Measurements from ENCODE around the gene AIG1. TPM values are rescaled to one million over a fixed set of nuclear protein-coding genes. Genes with fewer than 3 reads are reported as not detected.

The AIG1 gene
- polyA plus RNA-seq, 1 of the 3 experiments (the other 2 are of a cell fraction), result 36.8 TPM

DNA sequence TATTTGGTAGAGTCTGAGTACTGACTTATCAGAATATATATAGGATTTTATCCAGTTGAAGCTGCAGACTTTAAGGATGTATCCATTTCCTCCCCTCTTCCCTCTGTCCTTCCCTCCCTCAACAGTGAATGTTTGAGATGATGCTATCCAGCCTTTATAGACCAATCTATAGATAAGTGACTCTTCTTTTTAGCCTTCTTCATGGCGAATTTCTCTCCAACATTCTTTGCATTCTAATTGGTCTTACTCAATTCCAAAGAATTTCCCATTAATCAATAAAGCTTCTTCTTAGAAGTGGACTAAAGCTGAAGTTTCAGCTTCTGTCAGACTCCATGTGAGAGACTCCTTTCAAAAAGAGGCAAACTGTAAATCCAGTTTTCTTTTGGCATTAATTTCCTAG, 99.3 kb downstream of the AIG1 start:
- no peaks in the 10 kb centered on the region for H3K27me3 ChIP-seq (ENCODE audit: insufficient read depth)
- TF ChIP-seq, protein P1, sequence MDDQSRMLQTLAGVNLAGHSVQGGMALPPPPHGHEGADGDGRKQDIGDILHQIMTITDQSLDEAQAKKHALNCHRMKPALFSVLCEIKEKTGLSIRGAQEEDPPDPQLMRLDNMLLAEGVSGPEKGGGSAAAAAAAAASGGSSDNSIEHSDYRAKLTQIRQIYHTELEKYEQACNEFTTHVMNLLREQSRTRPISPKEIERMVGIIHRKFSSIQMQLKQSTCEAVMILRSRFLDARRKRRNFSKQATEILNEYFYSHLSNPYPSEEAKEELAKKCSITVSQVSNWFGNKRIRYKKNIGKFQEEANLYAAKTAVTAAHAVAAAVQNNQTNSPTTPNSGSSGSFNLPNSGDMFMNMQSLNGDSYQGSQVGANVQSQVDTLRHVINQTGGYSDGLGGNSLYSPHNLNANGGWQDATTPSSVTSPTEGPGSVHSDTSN (IDR thresholded peaks at IDR 0.05), result 0 out of 2 replicates have a peak, but pooled peaks have one; percentile 12
- TF ChIP-seq JUND (IDR thresholded peaks at IDR 0.05), result no peak
- no peaks in the 10 kb centered on the region for H3K79me2 ChIP-seq (ENCODE audit: insufficient read depth)
- H3K27ac ChIP-seq (ENCODE audit: low read depth in 2 of 2, low read length in 1 of 2), result no peak overlapping the region
- no peaks in the 10 kb centered on the region for H3K9me3 ChIP-seq
- no peak overlapping the region for H2AFZ ChIP-seq (ENCODE audit: low read depth)
- H3K36me3 ChIP-seq (replicated peaks in 1 of 2; ENCODE audit: control insufficient read depth in 1 of 2, insufficient read depth in 2 of 2, low read length in 1 of 2), result peaks cover 0 to 3% of the 10 kb centered on the region in 2 experiments
- no peaks in the 10 kb centered on the region for H3K9me2 ChIP-seq
- peaks cover 0 to 2% of the 10 kb centered on the region in 2 experiments; a peak in 2 of 4 replicates for H3K4me1 ChIP-seq (ENCODE audit: control insufficient read depth in 1 of 2, insufficient read depth in 2 of 2, low read depth in 1 of 2, low read length in 1 of 2)
- H3F3A ChIP-seq (replicated peaks; ENCODE audit: insufficient read depth), result no peaks in the 10 kb centered on the region
- H3K4me3 ChIP-seq (ENCODE audit: low read depth in 2 of 2, low read length in 1 of 2), result no peak overlapping the region
- 22% methylated on average over 1 of the region's 1 CpG for WGBS (ENCODE audit: low lambda C conversion rate)
- ChIA-PET POLR2A (no interaction called here), CTCF (interaction anchor here (0.6 to 1.2 kb wide), 4 partner anchors 15 to 466 kb away, joined by 3 to 4 read pairs (median 3); no protein-coding TSS in a partner anchor)
- DNase-seq, result no peak
- no peak overlapping the region for H3K4me2 ChIP-seq
- H4K20me1 ChIP-seq (ENCODE audit: insufficient read depth), result no peaks in the 10 kb centered on the region
- no peak overlapping the region for H3K9ac ChIP-seq

DNA sequence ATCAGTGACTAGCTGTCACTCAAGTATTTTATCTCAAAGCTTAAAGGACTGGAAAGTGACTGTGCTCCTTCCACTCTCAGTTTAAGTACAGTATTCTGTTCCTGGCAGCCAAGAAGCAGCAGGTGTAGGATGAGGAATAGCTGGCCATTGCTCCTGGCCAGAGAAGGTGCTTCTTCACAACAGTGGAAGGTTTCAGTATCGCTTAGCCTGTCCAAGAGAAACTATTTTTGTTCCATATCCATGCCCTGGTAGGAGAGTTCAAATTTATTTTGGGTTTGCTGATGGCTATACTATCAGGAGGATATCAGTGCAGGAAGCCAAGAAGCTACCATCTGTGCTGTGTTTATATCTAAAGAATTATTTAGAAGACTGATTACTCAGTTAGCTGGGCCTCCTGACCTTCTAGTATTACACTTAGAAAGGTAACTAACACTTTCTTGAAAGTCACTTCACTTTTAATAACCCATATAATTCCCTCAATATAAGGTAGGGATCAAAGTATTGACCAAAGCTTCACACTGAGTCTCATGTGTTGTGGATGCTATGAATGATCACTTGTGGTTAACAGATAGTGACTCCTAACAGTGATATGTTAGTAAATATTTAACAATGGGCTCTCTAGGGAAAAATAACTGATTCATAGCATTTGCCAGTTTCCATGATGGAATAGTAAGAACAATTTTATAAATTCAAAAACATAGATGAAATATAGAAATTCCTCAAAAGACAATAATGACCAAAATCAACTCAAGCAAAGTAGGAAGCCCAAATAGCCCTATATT, 99.9 kb downstream of the AIG1 start:
- 73% methylated on average over 1 of the region's 1 CpG for WGBS (ENCODE audit: low lambda C conversion rate)
- POLR2A ChIA-PET, result no interaction called here
- H3K27ac ChIP-seq (ENCODE audit: low read depth in 2 of 2, low read length in 1 of 2), result no peak overlapping the region

DNA sequence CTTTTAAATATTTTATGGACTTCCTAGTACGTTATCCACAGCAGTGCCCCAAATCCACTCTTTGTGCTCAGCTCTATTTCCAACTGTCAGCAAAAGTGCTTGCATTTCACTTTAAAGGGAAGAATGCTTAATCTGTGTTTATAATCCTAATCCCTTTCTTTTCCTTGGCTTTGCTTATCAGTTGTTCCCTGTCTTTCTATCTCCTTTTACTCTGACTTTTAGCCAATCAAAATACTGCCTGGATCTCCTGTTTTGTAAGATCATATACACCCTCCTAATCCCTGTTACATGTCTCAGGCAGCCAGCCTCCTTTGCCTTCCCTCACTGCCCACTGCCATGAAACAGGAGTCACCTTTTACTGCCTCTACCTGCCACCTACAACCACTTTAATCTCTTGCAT, 102.9 kb downstream of the AIG1 start:
- no peak for DNase-seq
- ChIA-PET CTCF (no interaction called here), POLR2A (no interaction called here)
- H3F3A ChIP-seq (replicated peaks; ENCODE audit: insufficient read depth), result no peaks in the 10 kb centered on the region
- H4K20me1 ChIP-seq (ENCODE audit: insufficient read depth), result no peaks in the 10 kb centered on the region
- H3K4me3 ChIP-seq (ENCODE audit: low read depth in 2 of 2, low read length in 1 of 2), result no peak overlapping the region
- H3K4me2 ChIP-seq, result no peak overlapping the region
- no peak overlapping the region for H3K27ac ChIP-seq (ENCODE audit: low read depth in 2 of 2, low read length in 1 of 2)
- WGBS (ENCODE audit: low lambda C conversion rate), result 35% methylated on average over 1 of the region's 1 CpG
- H3K4me1 ChIP-seq (ENCODE audit: control insufficient read depth in 1 of 2, insufficient read depth in 2 of 2, low read depth in 1 of 2, low read length in 1 of 2), result no peaks in the 10 kb centered on the region; a peak in 1 of 4 replicates
- no peaks in the 10 kb centered on the region for H3K79me2 ChIP-seq (ENCODE audit: insufficient read depth)
- H3K9me3 ChIP-seq, result no peaks in the 10 kb centered on the region
- peaks cover 6 to 14% of the 10 kb centered on the region in 2 experiments for H3K36me3 ChIP-seq (replicated peaks in 1 of 2; ENCODE audit: control insufficient read depth in 1 of 2, insufficient read depth in 2 of 2, low read length in 1 of 2)
- H3K27me3 ChIP-seq (ENCODE audit: insufficient read depth), result no peaks in the 10 kb centered on the region
- H3K9me2 ChIP-seq, result no peaks in the 10 kb centered on the region
- no peak overlapping the region for H2AFZ ChIP-seq (ENCODE audit: low read depth)
- no peak overlapping the region for H3K9ac ChIP-seq
- no peak for TF ChIP-seq EP300 (IDR thresholded peaks at IDR 0.05; ENCODE audit: borderline replicate concordance in 1 of 2, low read depth in 1 of 2, low read length in 1 of 2)
- TF ChIP-seq SMC3 (IDR thresholded peaks at IDR 0.05; ENCODE audit: low read depth, low read length), result no peak
- TF ChIP-seq GATA2 (CRISPR knock-in tag; IDR thresholded peaks at IDR 0.05), result no peak
- TF ChIP-seq RAD21 (IDR thresholded peaks at IDR 0.05; ENCODE audit: low read length), result no peak
- no peak for TF ChIP-seq GABPA (IDR thresholded peaks at IDR 0.05; ENCODE audit: low read depth)
- TF ChIP-seq RCOR1 (IDR thresholded peaks at IDR 0.05; ENCODE audit: low read length), result no peak
- no peak for TF ChIP-seq POLR2AphosphoS5 (IDR thresholded peaks at IDR 0.05; ENCODE audit: low read depth, low read length)
- TF ChIP-seq, protein P1 (IDR thresholded peaks at IDR 0.05), result no peak
- TF ChIP-seq FOXJ3 (CRISPR knock-in tag; IDR thresholded peaks at IDR 0.05), result no peak
- TF ChIP-seq FOXM1 (IDR thresholded peaks at IDR 0.05; ENCODE audit: low read depth), result no peak
- no peak for TF ChIP-seq NRF1 (IDR thresholded peaks at IDR 0.05; ENCODE audit: low read depth, low read length)
- TF ChIP-seq, protein P2, sequence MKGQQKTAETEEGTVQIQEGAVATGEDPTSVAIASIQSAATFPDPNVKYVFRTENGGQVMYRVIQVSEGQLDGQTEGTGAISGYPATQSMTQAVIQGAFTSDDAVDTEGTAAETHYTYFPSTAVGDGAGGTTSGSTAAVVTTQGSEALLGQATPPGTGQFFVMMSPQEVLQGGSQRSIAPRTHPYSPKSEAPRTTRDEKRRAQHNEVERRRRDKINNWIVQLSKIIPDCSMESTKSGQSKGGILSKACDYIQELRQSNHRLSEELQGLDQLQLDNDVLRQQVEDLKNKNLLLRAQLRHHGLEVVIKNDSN (IDR thresholded peaks at IDR 0.05; ENCODE audit: borderline replicate concordance, low read depth), result no peak
- TF ChIP-seq, protein P3, sequence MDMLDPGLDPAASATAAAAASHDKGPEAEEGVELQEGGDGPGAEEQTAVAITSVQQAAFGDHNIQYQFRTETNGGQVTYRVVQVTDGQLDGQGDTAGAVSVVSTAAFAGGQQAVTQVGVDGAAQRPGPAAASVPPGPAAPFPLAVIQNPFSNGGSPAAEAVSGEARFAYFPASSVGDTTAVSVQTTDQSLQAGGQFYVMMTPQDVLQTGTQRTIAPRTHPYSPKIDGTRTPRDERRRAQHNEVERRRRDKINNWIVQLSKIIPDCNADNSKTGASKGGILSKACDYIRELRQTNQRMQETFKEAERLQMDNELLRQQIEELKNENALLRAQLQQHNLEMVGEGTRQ (IDR thresholded peaks at IDR 0.05; ENCODE audit: borderline replicate concordance, low read depth, low read length), result no peak

More for the DNA sequence above, 99.9 kb downstream of the AIG1 start:
- no peaks in the 10 kb centered on the region for H3K79me2 ChIP-seq (ENCODE audit: insufficient read depth)
- no peaks in the 10 kb centered on the region for H3K9me2 ChIP-seq
- H3K4me3 ChIP-seq (ENCODE audit: low read depth in 2 of 2, low read length in 1 of 2), result no peak overlapping the region
- peaks cover 0 to 2% of the 10 kb centered on the region in 2 experiments; a peak in 2 of 4 replicates for H3K4me1 ChIP-seq (ENCODE audit: control insufficient read depth in 1 of 2, insufficient read depth in 2 of 2, low read depth in 1 of 2, low read length in 1 of 2)
- no peak overlapping the region for H3K9ac ChIP-seq
- no peaks in the 10 kb centered on the region for H4K20me1 ChIP-seq (ENCODE audit: insufficient read depth)
- no peaks in the 10 kb centered on the region for H3K9me3 ChIP-seq
- no peak overlapping the region for H2AFZ ChIP-seq (ENCODE audit: low read depth)
- peaks cover 1 to 3% of the 10 kb centered on the region in 2 experiments for H3K36me3 ChIP-seq (replicated peaks in 1 of 2; ENCODE audit: control insufficient read depth in 1 of 2, insufficient read depth in 2 of 2, low read length in 1 of 2)
- no peaks in the 10 kb centered on the region for H3F3A ChIP-seq (replicated peaks; ENCODE audit: insufficient read depth)
- no peak overlapping the region for H3K4me2 ChIP-seq
- no peak for DNase-seq
- no peak for TF ChIP-seq YY1 (IDR thresholded peaks at IDR 0.05; ENCODE audit: low read depth)
- no peak for TF ChIP-seq MEF2A (IDR thresholded peaks at IDR 0.05; ENCODE audit: borderline replicate concordance, low read depth)
- TF ChIP-seq FOXM1 (IDR thresholded peaks at IDR 0.05; ENCODE audit: low read depth), result no peak
- TF ChIP-seq SIN3A (IDR thresholded peaks at IDR 0.05; ENCODE audit: borderline replicate concordance, low read depth, low read length), result no peak
- TF ChIP-seq RFX5 (IDR thresholded peaks at IDR 0.05; ENCODE audit: low read length), result no peak
- no peak for TF ChIP-seq RXRA (IDR thresholded peaks at IDR 0.05; ENCODE audit: borderline replicate concordance, low read depth)
- no peak for TF ChIP-seq NFIC (IDR thresholded peaks at IDR 0.05; ENCODE audit: borderline replicate concordance)
- no peak for TF ChIP-seq TCF12 (IDR thresholded peaks at IDR 0.05)
- TF ChIP-seq NRF1 (IDR thresholded peaks at IDR 0.05; ENCODE audit: low read depth, low read length), result no peak
- no peak for TF ChIP-seq TAF1 (IDR thresholded peaks at IDR 0.05; ENCODE audit: borderline replicate concordance, low read depth, low read length)
- H3K27me3 ChIP-seq (ENCODE audit: insufficient read depth), result no peaks in the 10 kb centered on the region
- CTCF ChIA-PET, result interaction anchor here (0.6 to 1.2 kb wide), 3 partner anchors 16 to 119 kb away, joined by 3 to 4 read pairs (median 3); no protein-coding TSS in a partner anchor
